Measurements from ENCODE around the gene ASMTL.
"Not testable (repeated sequence)": the region's sequence is repeated elsewhere in the genome, so short reads cannot be mapped to it uniquely, and the experiment has no call there.

Gene ASMTL

GRCh38 chrX:1485033-1485432 lies 32.3 kb upstream of the ASMTL start:
- TF ChIP-seq CTCF (IDR thresholded peaks at IDR 0.05), result no peak
- no peak overlapping the region for H3K27ac ChIP-seq
- H3K27me3 ChIP-seq, result peaks cover 0 to 23% of the 10 kb centered on the region in 2 donors
- H3K9me3 ChIP-seq, result peaks cover 0 to 4% (median 3%) of the 10 kb centered on the region in 3 donors
- intact Hi-C loops (cut with DNase I; ENCODE audit: low total_unique reads), result no loop called here
- no peak overlapping the region for H3K4me3 ChIP-seq
- H3K4me1 ChIP-seq, result no peaks in the 10 kb centered on the region
- DNase-seq, result no peak
- H3K36me3 ChIP-seq, result no peaks in the 10 kb centered on the region

- intact Hi-C loops (cut with DNase I; ENCODE audit: low total_unique reads), result no loop called here
- no peak for TF ChIP-seq CTCF (IDR thresholded peaks at IDR 0.05)
Measured at GRCh38 chrX:1484638-1485019, 31.9 kb upstream of the ASMTL start.

DNA sequence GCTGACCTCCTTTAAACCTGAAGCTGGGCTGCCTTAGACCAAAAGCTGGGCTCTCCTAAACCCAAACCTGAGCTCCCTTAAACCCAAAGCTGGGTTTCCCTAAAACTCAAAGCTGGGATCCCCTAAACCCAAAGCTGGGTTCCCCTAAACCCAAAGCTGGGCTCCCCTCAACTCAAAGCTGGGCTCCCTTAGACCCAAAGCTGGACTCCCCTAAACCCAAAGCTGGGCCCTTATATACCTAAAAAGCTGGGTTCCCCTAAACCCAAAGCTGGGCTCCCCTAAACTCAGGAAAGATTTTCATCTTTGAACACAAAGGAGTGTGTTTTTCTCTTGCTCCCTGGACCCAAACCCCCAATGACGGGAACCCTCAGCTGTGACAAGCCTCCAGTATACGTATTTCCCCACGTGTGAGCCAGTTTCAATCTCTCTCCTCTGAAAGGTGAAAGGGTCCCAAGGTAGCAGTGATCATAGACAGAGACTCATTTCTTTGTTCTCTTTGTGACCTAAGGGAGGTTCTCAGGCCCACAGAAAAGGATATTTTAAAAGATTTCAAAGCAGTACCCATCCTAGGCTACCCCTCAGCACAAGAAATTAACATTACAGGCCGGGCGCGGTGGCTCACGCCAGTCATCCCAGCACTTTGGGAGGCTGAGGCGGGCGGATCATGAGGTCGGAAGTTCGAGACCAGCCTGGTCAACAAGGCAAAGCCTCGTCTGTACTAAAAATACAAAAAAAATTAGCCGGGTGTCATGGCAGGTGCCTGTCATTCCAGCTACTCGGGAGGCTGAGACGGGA lies 31.3 kb upstream of the ASMTL start:
- Histone ChIP-seq H3K27ac (no peak overlapping the region), H3K4me3 (no peak overlapping the region), H3K36me3 (no peaks in the 10 kb centered on the region), H3K9me3 (peaks cover 0 to 9% (median 4%) of the 10 kb centered on the region in 3 donors), H3K4me1 (no peaks in the 10 kb centered on the region), H3K27me3 (peaks cover 0 to 23% of the 10 kb centered on the region in 2 donors)
- no peak for DNase-seq
- TF ChIP-seq CTCF (IDR thresholded peaks at IDR 0.05), result no peak
- intact Hi-C loops (cut with DNase I; ENCODE audit: low total_unique reads), result no loop called here

More at GRCh38 chrX:1484638-1485019, 31.9 kb upstream of the ASMTL start:
- Histone ChIP-seq H3K4me1 (no peaks in the 10 kb centered on the region), H3K27me3 (peaks cover 0 to 23% of the 10 kb centered on the region in 2 donors), H3K36me3 (no peaks in the 10 kb centered on the region), H3K4me3 (no peak overlapping the region), H3K27ac (no peak overlapping the region), H3K9me3 (peaks cover 0 to 7% (median 4%) of the 10 kb centered on the region in 3 donors)
- DNase-seq, result no peak

GRCh38 chrX:1482530-1482928 lies 29.8 kb upstream of the ASMTL start:
- H3K36me3 ChIP-seq; H3K4me1 ChIP-seq; H3K9me3 ChIP-seq; H3K4me3 ChIP-seq; H3K27ac ChIP-seq; intact Hi-C loops (cut with DNase I; ENCODE audit: low total_unique reads); DNase-seq: not testable (repeated sequence)
- peaks cover 0 to 20% of the 10 kb centered on the region in 2 donors for H3K27me3 ChIP-seq

DNA sequence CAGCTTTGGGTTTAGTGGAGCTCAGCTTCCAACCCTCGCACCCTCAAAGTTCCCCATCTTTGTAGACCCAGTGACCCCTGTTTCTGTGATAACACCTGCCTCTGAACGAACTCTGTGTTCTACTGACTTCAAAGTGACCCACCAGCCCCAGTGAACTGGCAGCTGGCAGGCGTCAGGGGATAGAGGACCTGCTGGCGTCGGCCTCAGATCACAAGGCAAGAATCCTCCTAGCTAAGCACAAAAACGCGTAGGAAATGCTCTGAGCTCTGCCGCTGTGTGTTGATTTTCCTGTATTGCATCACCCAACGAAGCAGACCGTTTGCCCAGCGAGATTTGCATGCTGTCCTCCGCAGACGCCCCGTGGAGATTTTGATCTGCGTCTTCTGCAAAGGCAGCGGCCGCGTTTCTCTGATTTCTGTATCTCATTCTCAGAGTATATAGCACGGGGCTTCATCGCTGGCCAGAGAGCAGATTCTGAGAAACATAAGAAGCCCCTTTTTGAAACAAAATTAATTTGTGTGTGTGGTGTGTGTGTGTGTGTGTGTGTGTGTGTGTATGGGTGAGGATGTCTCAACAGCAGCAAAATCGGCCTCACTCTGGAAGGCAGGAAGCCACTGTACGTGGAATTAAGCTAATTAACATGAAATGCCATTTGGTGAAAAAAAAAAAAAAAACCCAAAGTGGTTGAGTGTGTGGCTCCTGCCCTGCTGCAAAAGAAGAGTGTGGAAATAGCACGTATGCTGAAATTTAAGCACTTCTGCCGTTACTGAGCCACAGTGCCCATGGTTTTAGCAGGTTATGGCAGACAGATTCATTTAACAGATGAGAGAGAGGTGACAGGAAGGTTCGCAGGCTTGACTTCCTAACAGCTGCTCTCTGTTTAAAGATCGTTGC lies 29.2 kb upstream of the ASMTL start:
- H3K36me3 ChIP-seq, result no peaks in the 10 kb centered on the region
- no peak overlapping the region for H3K4me3 ChIP-seq
- DNase-seq, result peak; percentile 63 to 76

More for the DNA sequence above, 29.2 kb upstream of the ASMTL start:
- Histone ChIP-seq H3K27ac (peak overlapping the region in 1 of 2 donors; percentile 21), H3K9me3 (peaks cover 0 to 9% (median 4%) of the 10 kb centered on the region in 3 donors), H3K4me1 (no peaks in the 10 kb centered on the region), H3K27me3 (peaks cover 0 to 17% of the 10 kb centered on the region in 2 donors)
- TF ChIP-seq CTCF (IDR thresholded peaks at IDR 0.05), result no peak
- intact Hi-C loops (cut with DNase I; ENCODE audit: low total_unique reads), result no loop called here

All from tibial artery (tissue), 4 donors.